Ramos (cell line): ENCODE measurements around the gene NEU2.
"Not testable (repeated sequence)": the region's sequence is repeated elsewhere in the genome, so short reads cannot be mapped to it uniquely, and the experiment has no call there.

Source experiments
- in situ Hi-C: fragments of 300-500 bp; cut with MboI; formaldehyde crosslinking; loops from one replicate; pipeline ENCODE4 v1.14.3; 2022; ENCODE audit warnings: low sequenced_read_pairs; ENCODE audit not compliant: unreplicated experiment

Gene NEU2

DNA sequence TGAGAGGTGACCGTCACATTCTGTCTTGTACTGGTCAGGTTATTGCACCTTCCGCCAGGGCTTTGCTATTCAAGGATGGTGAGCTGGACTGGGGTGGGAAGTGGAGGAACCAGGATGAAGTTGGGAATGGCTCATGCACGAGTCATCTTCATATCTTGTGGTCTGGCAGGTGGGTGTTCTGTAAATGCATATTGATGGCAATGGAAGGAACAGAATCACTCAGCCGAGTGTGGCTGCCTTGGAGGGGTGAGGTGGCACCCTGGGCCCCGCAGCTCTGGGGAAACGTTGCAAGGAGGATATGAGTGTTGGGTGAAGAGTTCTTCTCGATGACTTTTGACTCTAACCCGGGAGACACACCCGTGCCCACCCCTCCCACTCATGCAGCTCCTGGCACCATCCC, 1.2 kb downstream of the NEU2 start:
- in situ Hi-C loops: no loop called here

DNA sequence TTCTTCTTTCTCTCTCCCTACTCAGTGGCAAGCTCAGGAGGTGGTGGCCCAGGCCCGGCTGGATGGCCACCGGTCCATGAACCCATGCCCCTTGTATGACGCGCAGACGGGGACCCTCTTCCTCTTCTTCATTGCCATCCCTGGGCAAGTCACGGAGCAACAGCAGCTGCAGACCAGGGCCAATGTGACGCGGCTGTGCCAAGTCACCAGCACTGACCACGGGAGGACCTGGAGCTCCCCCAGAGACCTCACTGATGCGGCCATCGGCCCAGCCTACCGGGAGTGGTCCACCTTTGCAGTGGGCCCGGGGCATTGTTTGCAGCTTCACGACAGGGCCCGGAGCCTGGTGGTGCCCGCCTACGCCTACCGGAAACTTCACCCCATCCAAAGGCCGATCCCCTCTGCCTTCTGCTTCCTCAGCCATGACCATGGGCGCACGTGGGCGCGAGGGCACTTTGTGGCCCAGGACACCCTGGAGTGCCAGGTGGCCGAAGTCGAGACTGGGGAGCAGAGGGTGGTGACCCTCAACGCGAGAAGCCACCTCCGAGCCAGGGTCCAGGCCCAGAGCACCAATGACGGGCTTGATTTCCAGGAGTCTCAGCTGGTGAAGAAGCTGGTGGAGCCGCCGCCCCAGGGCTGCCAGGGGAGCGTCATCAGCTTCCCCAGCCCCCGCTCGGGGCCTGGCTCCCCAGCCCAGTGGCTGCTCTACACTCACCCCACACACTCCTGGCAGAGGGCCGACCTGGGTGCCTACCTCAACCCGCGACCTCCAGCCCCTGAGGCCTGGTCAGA, 1.8 kb downstream of the NEU2 start:
- in situ Hi-C loops: no loop called here

DNA sequence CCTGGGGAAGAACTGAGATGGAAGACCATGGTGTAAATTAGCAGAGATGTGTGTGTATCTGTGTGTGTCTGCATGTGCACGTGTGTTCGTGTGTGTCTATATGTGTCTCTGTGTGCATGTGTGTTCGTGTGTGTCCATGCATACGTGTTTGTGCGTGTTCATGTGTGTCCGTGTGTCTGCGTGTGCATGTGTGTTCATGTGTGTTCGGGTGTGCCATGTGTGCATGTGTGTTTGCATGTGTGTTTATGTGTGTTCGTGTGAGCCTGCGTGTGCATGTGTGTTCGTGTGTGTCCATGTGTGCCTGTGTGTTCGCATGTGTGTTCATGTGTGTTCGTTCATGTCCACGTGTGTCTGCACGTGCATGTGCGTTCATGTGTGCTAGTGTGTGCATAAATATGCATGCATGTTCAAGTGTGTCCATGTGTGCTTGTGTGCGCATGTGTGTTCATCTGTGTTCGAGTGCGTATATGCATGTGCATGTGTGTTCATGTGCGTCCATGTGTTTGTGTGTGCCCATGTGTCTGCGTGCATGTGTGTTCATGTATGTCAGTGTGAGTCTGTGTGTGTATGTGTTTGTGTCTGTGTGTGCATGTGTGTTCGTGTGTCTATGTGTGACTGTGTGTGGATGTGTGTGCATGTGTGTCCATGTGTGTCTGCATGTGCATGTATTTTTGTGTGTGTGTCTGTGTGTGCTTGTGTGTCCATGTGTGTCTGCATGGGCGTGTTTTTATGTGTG, 3.1 kb downstream of the NEU2 start:
- in situ Hi-C loops: no loop called here

DNA sequence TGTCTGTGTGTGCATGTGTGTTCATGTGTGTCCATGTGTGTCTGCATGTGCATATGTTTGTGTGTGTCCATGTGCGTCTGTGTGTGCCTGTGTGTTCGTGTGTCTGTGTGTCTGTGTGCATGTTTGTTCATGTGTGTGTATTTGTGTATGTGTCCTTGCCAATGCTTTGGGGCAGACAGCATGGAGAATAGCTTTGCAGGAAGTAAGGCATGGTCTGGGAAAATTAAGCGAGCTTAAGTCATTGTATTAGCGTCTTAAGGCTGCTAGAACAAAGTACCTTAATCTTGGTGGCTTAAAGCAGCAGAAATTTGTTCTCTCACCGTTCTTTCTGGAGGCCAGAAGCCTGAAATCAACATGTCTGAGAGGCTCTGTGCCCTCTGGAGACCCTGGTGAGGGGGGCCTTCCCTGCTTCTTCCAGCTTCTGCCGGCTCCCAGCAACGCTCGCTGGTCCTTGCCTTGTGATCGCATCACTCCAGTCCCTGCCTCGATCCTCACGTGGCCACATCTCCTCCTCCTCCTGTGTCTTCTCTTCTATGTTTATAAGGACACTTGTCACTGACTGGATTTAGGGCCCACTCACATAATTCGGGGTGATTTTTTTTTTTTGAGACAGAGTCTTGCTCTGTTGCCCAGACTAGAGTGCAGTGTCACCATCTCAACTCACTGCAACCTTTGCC, 3.8 kb downstream of the NEU2 start:
- in situ Hi-C loops: no loop called here

DNA sequence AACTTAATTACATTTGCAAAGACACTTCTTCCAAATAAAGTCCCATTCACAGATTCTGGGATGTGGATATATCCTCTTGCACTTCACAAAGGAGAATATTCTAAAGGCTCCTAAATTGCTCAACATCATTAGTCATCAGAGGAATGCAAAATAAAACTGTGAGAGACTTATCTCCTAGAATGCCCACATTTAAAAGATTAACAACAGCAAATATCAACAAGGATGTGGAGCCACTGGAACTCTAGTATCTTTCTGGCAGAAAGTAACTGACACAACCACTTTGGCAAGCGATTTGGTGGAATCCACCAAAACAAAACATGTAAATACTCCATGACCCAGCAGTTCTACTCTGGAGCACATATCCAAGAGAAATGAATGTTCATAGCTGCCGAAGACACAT, 4.6 kb downstream of the NEU2 start:
- in situ Hi-C loops: no loop called here

DNA sequence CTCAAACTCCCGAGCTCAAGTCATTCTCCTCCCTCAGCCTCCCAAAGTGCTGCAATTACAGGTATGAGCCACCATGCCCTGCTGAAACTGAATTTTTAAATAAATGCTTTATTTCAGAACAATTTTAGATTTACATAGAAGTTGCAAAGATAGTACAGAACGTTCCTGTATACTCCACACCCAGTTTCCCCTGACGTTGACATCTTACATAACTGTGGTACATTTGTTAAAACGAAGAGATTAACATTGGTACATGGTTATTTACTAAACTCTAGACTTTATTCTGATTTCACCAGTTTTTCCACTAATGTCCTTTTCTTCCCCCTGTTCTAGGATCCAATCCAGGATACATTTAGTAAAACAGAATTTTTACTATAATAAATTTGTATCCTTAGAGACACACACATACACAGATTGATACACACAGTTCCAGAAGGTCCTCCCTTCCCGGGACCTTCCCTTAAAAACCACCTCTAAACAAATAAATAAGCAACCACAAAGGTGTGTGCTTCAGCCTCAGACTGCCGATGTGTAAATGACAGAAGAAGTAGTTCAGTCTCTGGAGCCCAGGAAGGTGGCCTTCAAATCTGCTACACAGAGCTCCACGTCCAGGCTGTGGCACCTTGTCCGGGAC, 6.9 kb downstream of the NEU2 start:
- in situ Hi-C loops: no loop called here

DNA sequence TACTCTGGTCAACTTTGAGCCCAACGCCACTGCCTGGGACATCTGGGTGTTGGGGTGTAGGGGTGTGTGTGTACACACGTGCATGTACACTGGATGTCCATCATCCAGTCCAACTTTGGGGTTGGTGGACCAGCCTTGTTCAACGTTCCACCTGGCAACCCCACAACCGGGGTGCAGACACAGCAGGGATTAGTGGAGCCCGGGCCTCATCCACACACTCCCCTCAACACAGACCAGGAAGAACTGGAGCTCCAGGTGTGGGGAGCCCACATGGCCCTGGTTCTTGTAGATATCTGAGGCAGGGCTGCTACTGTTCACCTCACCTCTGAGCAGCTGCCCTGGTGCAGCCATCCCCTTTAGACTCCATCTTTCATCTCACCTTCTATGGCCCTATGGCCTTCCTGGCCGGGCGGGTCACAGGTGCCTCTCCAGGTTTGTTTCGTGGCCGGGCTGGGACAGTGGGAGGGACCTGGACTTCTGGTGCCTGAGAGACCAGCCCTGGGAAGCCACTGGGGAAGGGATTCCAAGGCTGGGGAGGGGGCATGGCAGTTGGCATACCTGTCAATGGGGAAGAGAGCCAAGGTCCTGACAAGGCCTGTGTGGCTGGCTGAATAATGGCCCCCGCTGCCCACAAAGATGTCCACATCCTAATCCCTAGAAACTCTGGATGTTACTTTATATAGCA, 7.5 kb downstream of the NEU2 start:
- in situ Hi-C loops: no loop called here

DNA sequence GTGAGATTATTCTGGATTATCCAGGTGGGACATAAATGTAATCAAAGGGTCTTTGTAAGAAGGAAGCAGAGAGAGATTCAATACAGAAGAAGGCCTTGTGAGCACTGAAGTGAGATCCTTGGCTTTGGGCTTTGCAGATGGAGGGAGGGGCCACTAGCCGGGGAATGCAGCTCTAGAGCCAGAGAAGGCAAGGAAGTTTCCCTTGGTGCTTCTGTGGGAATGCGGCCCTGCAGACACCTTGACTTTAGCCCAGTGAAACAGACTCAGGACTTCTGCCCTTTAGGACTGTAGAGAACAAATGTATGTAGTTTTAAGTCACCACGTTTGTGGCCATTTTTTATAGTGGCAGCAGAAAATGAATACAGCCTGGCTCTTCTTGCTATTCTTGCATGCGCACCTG, 8.1 kb downstream of the NEU2 start:
- in situ Hi-C loops: no loop called here

DNA sequence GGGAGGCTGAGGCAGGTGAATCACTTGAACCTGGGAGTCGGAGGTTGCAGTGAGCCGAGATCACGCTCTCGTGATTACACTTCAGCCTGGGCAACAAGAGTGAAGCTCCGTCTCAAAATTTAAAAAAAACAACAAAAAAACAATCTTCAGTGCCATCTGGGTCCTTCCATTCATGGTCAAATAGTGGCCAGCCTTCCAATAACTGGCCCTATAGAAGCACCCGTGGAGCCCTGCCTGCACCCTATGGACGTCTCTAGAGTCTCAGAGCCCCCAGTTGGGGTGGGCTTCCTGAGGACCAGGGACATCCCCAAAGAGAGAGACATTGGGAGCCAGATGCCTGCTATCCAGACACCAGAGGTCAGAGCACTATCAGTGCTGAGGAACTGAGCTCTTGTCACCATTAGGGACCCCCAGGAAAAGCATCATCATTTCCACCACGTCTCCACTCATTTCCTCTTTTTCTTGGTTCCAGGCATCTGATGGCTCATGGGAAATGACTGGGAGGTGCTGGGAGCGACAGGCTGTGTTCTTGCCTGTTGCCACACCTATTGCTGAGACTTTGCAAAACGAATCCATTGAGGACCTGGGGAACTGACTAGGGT, 9.4 kb downstream of the NEU2 start:
- in situ Hi-C loops: no loop called here

DNA sequence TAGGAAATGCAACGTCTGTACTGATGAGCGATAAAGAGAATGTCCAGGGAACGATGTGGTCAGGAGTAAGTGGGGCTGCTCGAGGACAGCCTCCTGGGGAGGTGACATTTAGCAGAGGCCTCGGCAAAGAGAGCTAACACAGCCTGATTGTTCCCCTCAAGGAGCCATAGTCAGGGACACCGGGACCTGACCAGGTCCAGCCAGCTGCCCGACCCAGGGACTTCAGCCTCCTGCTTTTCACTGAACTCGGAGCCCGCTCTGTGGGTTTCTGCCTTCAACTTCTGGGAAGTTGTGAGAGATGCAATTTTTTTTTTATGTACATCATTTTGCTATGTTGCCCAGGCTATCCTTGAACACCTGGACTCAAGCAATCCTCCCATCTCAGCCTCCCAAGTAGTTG, 10.1 kb downstream of the NEU2 start:
- in situ Hi-C loops: no loop called here

DNA sequence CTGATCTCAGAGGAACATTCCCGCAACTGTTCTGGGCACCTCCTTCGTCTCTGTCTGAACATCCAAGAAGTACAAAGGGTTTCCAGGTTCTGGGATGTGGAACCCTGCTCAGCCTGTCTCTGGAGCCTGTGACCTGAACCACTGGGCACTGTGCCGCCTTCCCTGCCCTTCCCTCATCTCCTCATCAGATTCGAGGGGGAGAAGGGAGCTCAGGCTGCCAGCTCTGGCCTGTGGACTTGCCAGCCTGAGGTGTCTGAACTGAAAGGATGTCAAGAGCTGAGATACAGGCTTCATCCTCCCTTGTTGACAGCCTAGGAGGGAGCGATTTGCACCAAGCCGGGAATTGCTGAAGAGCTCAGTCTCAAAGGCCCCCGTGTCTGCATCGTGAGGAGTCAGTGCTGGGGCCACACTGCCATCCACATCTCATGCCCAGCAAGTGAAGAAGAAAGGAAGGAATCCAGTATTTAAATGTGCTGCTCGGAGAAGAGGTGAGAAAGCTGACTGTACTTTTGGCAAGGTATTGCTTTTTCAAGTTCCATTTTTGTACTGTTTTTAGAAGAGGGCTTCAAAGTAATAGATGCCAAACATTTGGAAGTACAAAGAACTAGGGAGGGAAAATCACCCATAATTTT, 12.6 kb downstream of the NEU2 start:
- in situ Hi-C loops: no loop called here

DNA sequence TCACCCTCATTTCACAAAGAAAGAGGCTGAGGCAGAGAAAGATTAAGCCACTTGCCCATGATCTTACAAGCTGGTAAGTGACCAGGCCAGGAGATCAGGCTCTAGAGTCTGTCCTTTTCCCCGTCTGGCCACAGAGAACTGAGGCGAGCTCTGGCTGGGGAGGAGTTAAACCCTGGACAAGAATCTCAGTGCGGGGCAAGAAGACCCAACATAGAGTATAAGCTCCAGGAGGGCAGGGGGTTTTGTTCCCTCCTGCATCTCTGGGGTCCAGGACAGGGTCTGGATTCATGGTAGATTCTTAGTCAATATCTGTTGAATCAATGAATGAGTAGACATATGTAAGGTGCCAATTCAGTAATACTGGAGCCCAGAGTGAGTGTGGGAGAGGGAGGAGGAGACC, 14.7 kb downstream of the NEU2 start:
- in situ Hi-C loops: no loop called here

DNA sequence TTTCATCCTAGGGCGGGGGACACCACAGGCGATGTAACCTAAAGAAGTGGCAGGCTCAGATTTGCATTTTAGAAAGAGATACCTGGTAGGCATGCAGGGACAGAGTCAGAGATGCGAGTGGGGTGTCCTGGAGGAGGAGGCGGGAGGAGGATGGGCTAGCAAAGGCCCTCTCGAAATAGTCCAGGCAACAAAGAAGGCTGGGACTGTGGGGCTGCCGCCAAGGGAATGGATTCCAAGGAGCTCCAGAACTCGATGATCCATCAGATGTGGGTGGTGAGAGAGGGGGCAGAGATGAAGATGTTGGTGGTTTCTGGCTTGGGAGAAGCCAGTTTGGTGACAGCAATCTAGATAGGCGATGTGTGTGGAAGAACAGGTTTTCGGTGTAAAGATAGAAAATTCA, 15.2 kb downstream of the NEU2 start:
- in situ Hi-C loops: no loop called here

DNA sequence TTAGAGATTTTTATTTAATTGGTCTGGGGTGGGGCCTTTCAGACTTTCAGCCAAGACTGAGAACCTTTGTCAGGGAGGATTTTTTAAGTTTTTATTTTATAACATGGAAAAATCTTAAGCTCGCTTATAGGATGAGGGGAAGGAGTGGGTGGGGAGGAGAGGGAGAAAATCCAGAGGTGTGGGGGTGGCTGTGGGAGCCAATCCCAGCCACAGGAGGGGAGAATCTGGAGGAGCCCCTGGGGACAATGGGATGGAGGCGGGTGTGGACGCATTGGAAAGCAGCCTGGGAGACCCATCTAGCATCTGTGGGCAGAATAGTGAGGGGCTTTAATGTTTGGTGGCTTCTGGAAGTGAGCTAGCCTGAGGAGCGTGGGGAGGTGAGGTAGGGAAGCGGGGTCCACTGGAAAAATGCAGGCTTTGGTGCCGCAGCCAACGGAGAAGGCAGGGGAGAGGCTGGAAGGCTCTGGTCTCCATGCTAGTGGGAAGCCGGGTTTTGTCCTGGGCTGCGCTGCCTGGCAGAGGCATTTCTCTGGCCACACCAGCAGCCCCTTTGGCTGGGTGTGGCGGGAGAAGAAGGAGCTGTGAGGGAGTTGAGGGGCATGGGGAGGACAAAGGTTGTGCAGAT, 16.2 kb downstream of the NEU2 start:
- in situ Hi-C loops: no loop called here

DNA sequence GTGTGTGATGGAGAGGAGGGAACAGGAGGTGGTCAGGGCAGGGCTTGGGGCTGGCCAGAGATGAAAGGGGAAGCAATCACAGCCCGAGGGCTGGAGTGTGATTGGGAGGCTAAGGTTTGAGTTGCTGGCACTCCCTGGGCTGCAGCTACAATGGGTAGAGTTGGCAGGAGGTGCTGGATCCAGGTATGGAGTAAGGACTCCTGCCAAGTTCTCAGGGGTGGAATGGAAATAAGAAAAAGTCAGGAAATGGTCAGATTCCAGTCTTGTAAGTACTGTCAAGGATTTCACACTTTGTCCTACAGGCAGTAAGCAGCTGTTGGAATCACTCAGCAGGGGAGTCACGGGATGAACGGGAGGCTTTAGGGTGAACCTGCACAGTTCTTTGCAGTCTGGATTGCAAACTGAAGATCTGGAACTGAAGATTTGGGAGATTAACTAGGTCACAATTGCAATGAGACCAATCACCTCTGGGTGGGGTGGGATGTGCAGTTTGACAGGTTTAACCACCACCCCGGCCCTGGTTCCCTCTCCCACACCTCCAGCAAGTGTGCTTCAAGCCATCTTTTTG, 16.8 kb downstream of the NEU2 start:
- in situ Hi-C loops: no loop called here

DNA sequence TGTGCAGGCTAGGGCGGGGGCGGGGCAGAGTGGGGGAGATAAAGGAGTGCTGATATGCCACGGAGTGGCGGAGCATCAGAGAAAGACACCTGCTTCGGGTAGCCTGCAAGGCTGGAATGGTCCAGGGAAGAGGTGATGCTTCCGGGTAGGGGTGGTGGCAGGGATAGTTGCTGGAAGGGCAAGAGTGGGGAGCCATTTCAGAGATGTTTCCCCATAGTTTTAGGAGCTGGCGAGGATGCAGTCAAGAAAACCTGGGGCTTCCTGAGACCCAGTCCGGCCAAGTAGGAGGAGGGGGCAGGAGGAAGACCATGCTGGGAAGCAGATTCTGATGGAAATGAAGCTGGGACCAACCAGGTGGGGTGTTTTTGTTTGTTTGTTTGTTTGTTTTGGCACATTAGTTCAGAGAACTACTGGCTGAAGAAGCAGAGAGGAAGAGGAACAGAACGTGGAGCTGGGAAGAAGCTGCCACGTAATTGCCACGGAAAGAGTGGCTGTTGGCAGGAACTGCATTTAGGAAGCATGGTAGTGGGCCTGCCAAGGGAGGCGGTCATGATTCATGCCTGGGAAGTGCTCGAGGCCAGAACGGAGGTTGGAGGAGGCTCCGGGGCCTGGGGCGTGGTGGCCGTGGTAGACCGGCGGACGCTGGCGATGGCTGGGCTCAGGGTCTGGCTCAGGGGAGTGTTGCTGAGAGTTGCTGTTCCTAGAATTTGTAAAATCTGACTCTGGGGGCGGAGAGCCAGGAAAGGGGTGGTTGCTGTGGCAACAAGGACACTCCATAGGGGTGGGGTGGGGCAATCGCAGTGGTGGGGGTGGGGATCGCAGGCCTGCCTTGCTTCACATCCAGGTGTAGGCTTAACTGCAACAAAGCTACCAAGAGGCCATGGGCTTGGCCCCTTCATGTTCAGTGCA, 19.0 kb downstream of the NEU2 start:
- in situ Hi-C loops: no loop called here

DNA sequence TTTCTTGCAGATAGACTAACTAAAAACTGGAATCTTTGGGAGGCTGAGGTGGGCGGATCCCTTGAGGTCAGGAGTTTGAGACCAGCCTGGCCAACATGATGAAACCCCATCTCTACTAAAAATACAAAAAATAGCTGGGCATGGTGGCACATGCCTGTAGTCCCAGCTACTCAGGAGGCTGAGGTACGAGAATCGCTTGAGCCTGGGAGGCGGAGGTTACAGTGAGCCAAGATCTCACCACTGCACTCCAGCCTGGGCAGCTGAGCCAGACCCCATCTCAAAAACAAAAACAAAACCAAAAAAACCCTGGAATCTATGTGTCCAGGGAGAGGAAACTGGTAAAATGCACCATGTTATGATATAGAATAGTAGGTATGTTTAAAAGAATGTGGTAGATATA, 20.0 kb downstream of the NEU2 start:
- in situ Hi-C loops: not testable (repeated sequence)
